Inflammatory macrophage treated with lipopolysaccharide for 4 hours (primary cell): ENCODE results near the gene CBX2.
"Not testable (repeated sequence)": the region's sequence is repeated elsewhere in the genome, so short reads cannot be mapped to it uniquely, and the experiment has no call there.

ENCODE experiments used
- DNase-seq: peaks from one replicate; pipeline ENCODE4 v3.0.0-alpha.2; 2020

The CBX2 gene

GRCh38 chr17:79743614-79744013 is 34.3 kb upstream of the CBX2 start:
- no peak for DNase-seq

GRCh38 chr17:79745641-79746105 is 32.3 kb upstream of the CBX2 start:
- DNase-seq: peak; percentile 6

GRCh38 chr17:79746889-79747507 is 30.9 kb upstream of the CBX2 start:
- no peak for DNase-seq

- DNase-seq: no peak
Observed at GRCh38 chr17:79747508-79748294, 30.2 kb upstream of the CBX2 start.

- DNase-seq: no peak
Observed at GRCh38 chr17:79748295-79749099, 29.5 kb upstream of the CBX2 start.

- DNase-seq: no peak
Observed at GRCh38 chr17:79749156-79749815, 28.7 kb upstream of the CBX2 start.

GRCh38 chr17:79749958-79750357 is 28.0 kb upstream of the CBX2 start:
- no peak for DNase-seq

GRCh38 chr17:79750650-79751545 is 27.1 kb upstream of the CBX2 start:
- no peak for DNase-seq

GRCh38 chr17:79752175-79752574 is 25.8 kb upstream of the CBX2 start:
- DNase-seq: peak; percentile 48

- no peak for DNase-seq
Observed at GRCh38 chr17:79754370-79754769, 23.6 kb upstream of the CBX2 start.

GRCh38 chr17:79754903-79755302 is 23.0 kb upstream of the CBX2 start:
- DNase-seq: not testable (repeated sequence)

- DNase-seq: no peak
Observed at GRCh38 chr17:79755591-79755990, 22.4 kb upstream of the CBX2 start.

- DNase-seq: no peak
Observed at GRCh38 chr17:79757140-79757745, 20.7 kb upstream of the CBX2 start.

- no peak for DNase-seq
Observed at GRCh38 chr17:79758271-79758670, 19.7 kb upstream of the CBX2 start.

GRCh38 chr17:79760197-79760906 is 17.6 kb upstream of the CBX2 start:
- DNase-seq: no peak

GRCh38 chr17:79761894-79762589 is 15.9 kb upstream of the CBX2 start:
- no peak for DNase-seq

- no peak for DNase-seq
Observed at GRCh38 chr17:79765708-79766107, 12.2 kb upstream of the CBX2 start.

GRCh38 chr17:79769570-79770506 is 8.1 kb upstream of the CBX2 start:
- no peak for DNase-seq

- no peak for DNase-seq
Observed at GRCh38 chr17:79771276-79771675, 6.7 kb upstream of the CBX2 start.
